Stimulated activated CD4-positive, alpha-beta T cell treated with anti-CD3 and anti-CD28 coated beads, Interleukin-15, amount 100 ng/mL, for 1 hour (primary cell): ENCODE data around the gene MCRIP2.
A peak's percentile ranks its signal among the peaks of the same experiment; 100 is the strongest.

ENCODE experiments used
- DNase-seq, 2 donors: peaks; one replicate each; pipeline ENCODE4 v3.0.0-alpha.2; 2020; ENCODE audit warnings: low read depth in 1 of 2, low spot score in 1 of 2

Gene MCRIP2

DNA sequence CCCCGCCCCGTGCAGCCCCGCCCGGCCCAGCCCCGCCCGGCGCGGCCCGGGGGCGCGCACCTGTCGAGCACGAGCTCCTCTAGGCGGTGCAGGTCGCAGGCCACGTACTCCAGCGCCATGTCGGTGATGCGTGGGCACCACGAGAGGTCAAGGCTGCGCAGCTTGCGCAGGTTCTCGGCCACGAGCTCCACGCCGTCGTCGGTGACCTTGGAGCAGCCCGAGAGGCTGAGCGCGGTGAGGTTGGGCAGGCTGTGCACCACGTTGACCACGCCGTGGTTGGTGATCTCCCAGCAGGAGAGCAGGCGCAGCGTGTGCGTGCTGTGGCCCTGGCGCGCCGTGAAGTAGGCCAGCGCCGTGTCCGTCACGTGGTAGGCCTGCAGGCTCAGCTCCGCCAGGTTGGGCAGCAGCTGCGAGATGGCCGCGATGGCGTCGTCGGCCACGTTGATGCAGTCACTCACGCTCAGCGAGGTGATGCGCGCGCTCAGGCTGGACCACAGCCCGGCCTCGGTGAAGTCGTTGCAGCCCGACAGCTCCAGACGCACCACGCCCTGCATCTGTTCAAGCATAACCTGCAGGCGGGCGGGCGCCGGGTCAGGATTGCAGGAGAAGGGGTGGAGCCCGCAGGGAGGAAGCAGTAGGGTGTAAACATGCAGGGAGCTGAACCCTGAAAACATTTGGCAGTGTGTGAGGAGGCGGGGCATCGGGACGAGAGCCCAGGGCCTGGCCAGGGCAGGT is 53.9 kb downstream of the MCRIP2 start:
- peak; percentile 56 to 60 for DNase-seq
